Measurements from ENCODE around the gene CABCOCO1. TPM values are rescaled to one million over a fixed set of nuclear protein-coding genes. Genes with fewer than 3 reads are reported as not detected.
A peak's percentile ranks its signal among the peaks of the same experiment; 100 is the strongest.

The CABCOCO1 gene
- total RNA-seq, 1 experiment from 2014 or later, result not detected

DNA sequence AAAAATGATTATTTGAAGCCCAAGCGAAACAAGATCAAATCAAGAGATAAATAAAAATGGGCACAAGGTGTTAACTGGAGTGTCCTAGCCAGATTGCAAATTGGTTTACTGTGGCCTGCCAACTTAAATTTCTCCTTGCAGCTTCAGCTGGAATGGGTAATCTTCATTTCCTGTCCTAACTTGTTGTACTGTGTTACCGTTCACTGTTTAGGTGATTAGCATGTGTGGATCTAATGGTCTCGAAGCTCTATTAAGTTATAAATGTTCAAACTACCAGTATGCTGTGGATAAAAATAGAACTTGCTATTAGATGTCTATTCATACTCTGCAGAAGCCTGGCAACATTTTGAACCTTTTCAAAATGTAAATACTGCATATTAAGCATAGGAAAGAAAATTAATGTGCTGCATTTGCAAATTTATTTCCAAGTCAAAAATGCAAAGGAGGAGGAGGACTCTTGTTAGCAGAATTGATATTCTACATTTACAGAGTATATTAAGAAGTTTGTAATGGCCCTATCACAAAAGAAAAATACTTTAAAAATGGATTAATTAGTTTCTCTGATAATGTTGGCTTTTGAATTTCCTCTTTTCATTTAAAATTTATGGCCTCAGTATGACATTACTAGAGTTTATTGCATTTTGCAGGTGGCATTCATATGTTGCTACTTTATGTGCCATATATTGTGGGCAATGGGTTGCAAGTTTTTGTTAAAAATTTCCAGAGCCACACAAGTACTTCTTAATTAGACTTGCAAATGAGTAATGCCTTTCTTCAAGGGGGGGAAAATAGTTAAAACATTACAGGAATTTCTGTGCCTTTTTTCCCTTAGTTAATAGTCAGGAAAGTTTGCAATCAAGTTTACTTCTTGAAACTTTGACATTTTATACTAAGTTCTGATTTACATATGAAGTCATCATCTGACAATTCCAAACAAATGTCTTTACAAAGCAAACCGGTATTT, 92.1 kb downstream of the CABCOCO1 start:
- no peak for DNase-seq (ENCODE audit: low read depth)

DNA sequence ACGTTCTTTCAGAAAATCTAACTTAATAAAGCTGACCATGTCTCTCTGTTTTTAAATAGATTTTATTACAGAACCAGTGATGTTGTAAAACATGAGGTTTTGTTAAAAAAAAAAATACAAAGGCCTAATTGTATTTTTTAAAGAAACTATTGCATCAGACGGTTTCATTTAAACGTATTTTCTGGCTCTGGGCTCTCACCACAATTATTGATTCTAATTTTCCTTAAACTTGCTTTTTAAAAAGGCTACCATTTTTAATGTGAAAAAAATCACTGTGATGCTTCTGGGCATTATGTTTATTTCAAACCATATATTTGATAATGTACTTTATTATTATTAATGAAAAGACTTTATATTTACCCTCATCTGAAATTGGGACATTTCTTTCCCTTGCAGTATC, 94.3 kb downstream of the CABCOCO1 start:
- DNase-seq (ENCODE audit: low read depth), result no peak

- peak; percentile 87 for DNase-seq (ENCODE audit: low read depth)
These were observed 95.0 kb downstream of the CABCOCO1 start for GRCh38 chr10:61757525-61758397.

DNA sequence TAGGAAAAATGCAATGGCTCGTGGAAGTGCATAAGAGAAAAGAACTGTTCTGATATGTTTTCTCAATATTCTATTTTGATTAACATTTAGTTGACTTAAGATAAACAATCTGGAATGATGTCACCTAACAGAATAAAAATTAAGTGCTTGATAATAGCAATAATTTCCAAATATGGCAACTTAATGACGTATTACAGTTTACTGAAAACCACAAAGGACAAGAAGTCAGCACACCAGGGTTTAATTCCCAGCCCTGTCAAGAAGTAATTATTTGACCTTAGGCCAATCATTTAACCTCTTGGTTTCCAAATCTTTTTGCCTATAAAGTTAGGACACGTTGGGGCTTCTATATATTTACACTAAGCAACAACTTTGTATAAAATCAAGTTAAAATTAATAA, 95.7 kb downstream of the CABCOCO1 start:
- no peak for DNase-seq (ENCODE audit: low read depth)

DNA sequence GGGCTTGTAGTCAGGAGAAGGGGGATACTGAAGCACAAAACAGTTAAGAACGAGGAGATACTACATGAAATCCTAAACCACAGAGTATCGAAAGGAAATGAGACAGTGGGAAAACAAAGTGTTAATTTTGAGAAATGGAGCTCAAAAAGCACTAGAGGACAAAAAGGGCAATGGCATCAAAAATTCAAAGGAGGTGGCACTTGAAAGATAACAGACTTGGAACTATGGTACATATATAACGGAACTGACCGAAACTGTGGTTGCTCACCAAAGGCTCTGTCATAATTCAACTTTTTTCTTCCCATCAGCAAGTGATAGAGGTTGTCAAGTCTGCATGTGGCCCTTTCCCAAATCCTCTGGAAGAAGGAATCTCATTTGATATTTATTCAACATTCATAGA, 97.0 kb downstream of the CABCOCO1 start:
- no peak for DNase-seq (ENCODE audit: low read depth)

- peak; percentile 79 for DNase-seq (ENCODE audit: low read depth)
These were observed 98.5 kb downstream of the CABCOCO1 start for GRCh38 chr10:61760943-61761824.

DNA sequence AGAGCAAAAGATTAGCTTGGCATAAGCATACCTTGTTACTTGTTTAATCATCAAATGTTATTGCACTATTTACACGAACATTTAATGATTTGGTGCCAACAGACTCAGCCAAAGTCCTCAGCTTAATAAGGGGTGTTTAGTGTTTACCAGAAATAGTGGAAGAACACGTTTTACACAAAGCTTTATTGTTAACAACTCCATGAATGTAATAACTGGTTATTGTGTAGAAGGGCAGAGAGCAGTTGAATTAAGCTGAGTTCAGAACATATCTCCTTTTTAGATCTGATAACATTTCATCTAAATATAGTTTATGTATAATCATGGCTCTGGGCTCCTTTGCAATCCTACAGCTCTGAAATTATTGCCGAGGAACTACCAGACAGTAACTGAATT, 99.1 kb downstream of the CABCOCO1 start:
- DNase-seq (ENCODE audit: low read depth), result no peak

DNA sequence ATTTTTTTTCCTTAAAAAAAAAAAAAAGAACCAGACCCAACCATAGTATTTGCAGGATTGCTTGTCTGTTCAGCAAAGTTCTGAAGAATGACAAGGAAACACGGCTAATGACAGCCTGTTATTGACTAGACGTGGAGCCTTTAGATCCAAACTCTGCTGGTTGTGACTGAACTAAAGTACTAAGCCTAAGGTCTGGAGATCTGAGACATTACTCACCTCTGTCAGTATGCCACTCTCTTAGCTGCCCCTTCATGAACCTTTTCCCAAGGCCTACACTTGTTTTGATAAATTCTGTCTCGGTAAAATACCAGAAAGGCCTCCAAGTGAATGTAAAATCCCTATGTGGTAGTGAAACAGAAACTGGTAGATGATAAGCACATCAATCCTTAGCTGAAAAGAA, 101.0 kb downstream of the CABCOCO1 start:
- no peak for DNase-seq (ENCODE audit: low read depth)

GRCh38 chr10:61764486-61764885, 101.8 kb downstream of the CABCOCO1 start:
- no peak for DNase-seq (ENCODE audit: low read depth)

DNA sequence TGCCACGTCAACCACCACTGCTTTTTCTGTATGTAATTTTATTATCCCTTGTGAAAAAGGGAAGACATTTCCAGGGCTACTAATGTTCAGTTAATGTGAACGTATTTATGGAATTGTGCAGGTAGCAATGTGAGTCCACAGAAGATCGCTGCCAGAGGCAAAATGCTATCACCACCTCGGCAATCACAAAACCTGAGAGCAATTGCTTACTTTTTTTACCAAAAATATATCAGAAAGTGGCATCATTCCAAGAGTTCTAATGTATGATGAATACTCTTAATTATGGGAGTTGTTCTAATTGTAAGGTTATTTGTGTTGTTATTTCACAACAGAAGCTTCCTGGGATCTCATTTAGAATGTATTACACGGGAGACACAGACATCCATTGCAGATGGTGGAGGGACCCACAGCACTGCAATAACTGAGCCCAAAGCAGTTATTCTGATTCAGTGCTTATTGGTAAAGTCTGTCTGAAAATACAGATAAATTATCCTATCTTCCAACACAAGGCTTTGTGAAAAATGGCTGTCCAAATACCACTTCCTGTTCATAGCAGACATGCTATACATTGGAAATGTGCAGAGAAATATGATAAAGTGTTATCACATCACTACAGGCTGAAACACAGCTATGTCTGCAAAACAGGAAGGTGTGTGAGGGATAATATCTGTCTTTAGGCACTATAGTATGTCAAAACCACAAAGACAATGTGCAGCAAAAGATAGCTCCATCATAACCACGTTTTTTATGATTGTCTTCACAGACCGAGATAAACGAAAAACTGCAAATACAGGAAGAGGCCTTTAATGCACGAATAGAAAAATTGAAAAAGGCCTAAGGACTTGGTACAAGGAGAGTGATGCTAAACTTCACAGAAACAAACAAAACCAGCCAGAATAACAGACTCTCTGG, 102.7 kb downstream of the CABCOCO1 start:
- no peak for DNase-seq (ENCODE audit: low read depth)

GRCh38 chr10:61766927-61767326, 104.2 kb downstream of the CABCOCO1 start:
- no peak for DNase-seq (ENCODE audit: low read depth)

DNA sequence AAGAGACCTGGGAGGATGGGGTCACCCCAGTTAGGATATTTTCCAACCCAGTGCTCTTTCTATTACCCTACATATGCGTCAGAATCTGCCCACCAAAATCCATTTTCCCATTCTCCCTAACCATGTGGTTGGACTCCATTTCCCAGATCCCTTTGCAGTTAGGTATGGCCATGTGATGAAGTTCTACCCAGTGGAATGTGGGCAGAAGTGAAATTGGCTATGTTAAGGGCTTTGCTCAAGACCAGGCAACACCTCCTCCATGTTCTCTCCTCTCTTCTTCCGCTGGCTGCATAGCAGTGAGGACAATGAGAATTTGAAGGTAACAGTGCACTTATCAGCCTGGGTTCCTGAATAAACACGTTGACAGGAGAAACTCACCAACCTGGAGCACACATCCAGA, 111.3 kb downstream of the CABCOCO1 start:
- DNase-seq (ENCODE audit: low read depth), result no peak

GRCh38 chr10:61775111-61775510, 112.4 kb downstream of the CABCOCO1 start:
- DNase-seq (ENCODE audit: low read depth), result no peak

- DNase-seq (ENCODE audit: low read depth), result no peak
These were observed 114.0 kb downstream of the CABCOCO1 start for GRCh38 chr10:61776615-61777266.

GRCh38 chr10:61778137-61778536, 115.4 kb downstream of the CABCOCO1 start:
- DNase-seq (ENCODE audit: low read depth), result no peak

- no peak for DNase-seq (ENCODE audit: low read depth)
These were observed 116.5 kb downstream of the CABCOCO1 start for GRCh38 chr10:61779276-61779675.

DNA sequence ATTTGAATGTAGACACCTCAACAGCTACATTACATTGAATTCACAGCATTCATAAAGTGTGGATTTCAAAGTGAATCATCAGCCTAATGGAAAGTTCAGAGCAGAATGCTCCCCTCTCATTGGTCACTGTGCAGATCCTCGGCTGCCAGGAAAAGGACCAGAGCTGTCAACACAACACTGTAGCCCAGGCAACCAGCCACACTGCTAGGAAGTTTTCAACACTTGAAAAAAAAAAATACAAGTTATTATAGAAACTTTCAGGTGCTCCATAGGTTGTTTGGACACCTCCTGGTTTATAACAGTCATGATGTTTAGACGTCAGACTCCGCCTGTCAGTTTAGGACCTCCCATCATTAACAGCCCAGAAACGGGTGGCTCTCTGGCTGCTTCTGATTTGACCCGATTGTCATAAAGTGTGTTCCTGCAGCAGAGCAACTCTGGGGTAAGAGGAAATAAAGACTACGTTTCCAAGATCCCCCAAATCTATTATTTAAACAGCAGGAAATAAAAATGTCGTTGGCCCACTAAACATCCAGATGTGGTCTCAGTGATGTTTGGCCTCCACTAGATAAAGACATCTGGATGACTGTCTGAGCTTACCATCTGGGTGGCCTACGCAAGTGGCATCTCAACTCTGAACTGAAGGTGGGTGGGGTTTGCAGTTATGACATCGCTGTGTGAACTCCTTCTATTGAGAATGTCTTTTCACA, 117.4 kb downstream of the CABCOCO1 start:
- DNase-seq (ENCODE audit: low read depth), result peak; percentile 71

- no peak for DNase-seq (ENCODE audit: low read depth)
These were observed 118.0 kb downstream of the CABCOCO1 start for GRCh38 chr10:61780732-61781131.

DNA sequence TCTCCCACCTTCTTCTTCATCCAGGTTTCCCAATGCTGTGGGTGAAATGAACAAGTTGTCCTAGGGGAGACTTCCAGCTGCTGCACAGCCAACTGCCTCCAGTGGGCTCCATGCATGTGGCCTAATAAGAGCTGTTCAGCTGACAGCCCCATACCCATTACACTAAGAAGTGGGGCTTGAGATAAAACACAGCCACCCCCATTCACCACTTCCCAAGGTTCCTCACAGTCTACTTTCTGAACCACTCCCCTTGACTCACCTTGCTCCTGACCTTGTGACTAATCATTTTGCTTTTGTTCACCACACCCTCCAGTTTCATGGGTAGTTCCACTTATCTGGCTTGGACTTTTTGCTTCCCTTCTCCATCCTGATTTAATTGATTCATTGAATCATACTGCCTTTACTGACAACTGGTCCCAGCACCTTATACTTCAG, 119.3 kb downstream of the CABCOCO1 start:
- peak; percentile 19 for DNase-seq (ENCODE audit: low read depth)

Measured in RPMI7951 (cell line).